Subcutaneous abdominal adipose tissue (tissue), 5 donors: ENCODE data around the gene NABP2.

Experiments
- H3K27ac ChIP-seq: one replicate; pipeline ENCODE4 v1.7.0; 2013; ENCODE audit warnings: low read depth, mild to moderate bottlenecking, inconsistent platforms, low read length, moderate library complexity
- H3K27me3 ChIP-seq, 5 donors: one replicate each; pipeline ENCODE4 v1.7.0; 2013; ENCODE audit warnings: low read length in 5 of 5, inconsistent platforms in 1 of 5; ENCODE audit not compliant: control insufficient read depth in 5 of 5, insufficient read depth in 4 of 5
- H3K36me3 ChIP-seq, 5 donors: one replicate each; pipeline ENCODE4 v1.7.0; 2013; ENCODE audit warnings: low read length in 5 of 5; ENCODE audit not compliant: control insufficient read depth in 5 of 5, insufficient read depth in 5 of 5
- H3K4me1 ChIP-seq, 5 donors: one replicate each; pipeline ENCODE4 v1.7.0; 2013; ENCODE audit warnings: low read length in 5 of 5, mild to moderate bottlenecking in 3 of 5, moderate library complexity in 1 of 5; ENCODE audit not compliant: control insufficient read depth in 5 of 5, insufficient read depth in 5 of 5
- H3K4me3 ChIP-seq, 5 donors: one replicate each; pipeline ENCODE4 v1.7.0; 2013; ENCODE audit warnings: low read length in 5 of 5, low read depth in 1 of 5
- H3K9ac ChIP-seq, 5 donors: one replicate each; pipeline ENCODE4 v1.7.0; 2013; ENCODE audit warnings: low read length in 5 of 5, mild to moderate bottlenecking in 4 of 5, moderate library complexity in 3 of 5
- H3K9me3 ChIP-seq, 5 donors: one replicate each; pipeline ENCODE4 v1.7.0; 2013; ENCODE audit warnings: low read length in 5 of 5; ENCODE audit not compliant: control insufficient read depth in 5 of 5
- donor health status: healthy.
- donor health status: healthy.
- donor health status: healthy.
- donor health status: healthy.
- donor health status: healthy.

The NABP2 gene

DNA sequence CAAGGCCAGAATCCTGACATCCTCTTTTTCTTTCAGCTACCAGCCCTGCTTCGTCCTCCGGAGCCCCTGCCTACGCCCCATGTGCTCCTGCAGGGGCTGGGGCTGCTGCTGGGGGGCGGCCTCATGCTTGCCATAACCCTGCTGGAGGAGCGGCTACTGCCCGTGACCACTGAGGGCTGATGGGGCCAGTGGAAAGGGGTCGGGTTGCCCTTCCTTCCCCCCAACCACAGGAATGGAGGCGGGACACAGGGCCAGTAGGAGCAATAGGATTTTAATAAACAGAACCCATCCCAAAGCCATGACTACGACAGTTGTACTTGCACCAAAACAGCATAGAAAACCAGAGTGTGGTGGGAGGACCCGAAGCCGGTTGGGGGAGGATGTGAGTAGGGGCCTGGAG is 13.4 kb downstream of the NABP2 start:
- Histone ChIP-seq H3K4me3 (no peak overlapping the region), H3K9me3 (no peaks in the 10 kb centered on the region), H3K27me3 (no peaks in the 10 kb centered on the region), H3K9ac (no peak overlapping the region), H3K36me3 (peaks cover 0 to 63% (median 57%) of the 10 kb centered on the region in 5 donors), H3K4me1 (no peaks in the 10 kb centered on the region), H3K27ac (no peak overlapping the region)

DNA sequence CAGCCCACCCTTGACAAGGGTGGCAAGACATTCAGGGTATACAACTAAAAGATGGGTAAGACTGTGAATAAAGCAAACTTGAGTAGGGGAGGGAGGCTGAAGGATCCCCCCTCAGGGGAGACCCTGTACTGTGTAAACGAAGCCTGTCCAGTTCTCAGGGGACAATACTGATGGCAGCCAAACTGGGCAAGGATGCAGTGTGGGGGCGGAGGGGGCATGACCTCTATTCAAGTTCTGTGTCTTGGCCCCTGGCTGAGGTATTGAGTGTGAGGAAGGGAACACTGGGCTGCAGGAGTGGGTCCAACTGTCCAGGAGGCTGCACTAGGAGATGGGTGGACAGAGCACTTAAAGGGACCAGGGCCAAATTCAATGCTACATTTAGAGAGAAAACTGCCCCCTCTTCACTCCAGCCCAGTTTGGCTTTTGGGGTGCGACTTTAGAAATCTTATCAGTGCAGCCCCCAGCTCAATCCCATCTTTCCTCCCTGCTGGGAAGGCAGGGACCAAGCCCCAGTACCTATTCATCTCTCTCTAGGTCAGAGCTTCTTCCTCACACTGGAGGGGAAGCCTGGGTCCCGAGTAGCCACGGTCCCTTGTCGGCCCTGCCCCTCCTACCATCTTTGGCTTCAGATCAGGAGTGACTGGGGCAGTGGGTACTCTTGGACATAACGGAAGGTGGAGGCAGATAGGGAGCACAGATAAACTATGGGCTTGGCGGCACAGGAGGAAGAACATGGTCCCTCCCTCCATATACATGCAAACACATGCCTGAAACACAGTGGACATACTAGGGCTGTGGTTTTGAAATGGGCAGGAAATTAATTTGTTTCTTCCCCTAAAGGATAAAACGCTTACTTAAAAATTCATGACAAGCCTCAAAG is 17.5 kb downstream of the NABP2 start:
- peaks cover 0 to 96% (median 85%) of the 10 kb centered on the region in 5 donors for H3K36me3 ChIP-seq

DNA sequence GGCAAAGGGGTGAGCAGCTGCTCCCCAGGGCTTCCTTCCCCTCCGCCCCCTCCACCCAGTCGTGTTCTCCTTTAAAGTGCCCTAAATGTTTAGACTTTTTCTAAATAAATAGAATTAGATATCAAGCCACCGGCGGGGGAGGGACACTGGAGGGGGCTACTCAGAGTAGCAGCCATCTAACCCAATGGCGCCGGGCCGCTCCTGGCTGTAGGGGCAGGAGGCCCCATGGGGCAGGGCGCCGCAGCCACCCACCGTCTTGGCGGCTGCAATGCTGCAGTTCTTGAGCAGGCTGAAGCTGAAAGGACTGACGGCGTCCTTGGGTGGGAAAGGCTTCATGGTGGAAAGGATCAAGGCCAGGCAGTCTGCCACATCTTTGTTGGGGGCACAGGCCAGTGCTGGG is 18.8 kb downstream of the NABP2 start:
- H3K9ac ChIP-seq: no peak overlapping the region
- H3K27me3 ChIP-seq: no peaks in the 10 kb centered on the region
- H3K27ac ChIP-seq: no peak overlapping the region
- H3K36me3 ChIP-seq: peaks cover 0 to 95% (median 85%) of the 10 kb centered on the region in 5 donors
- H3K4me3 ChIP-seq: no peak overlapping the region
- no peaks in the 10 kb centered on the region for H3K9me3 ChIP-seq
- peaks cover 0 to 7% (median 7%) of the 10 kb centered on the region in 5 donors for H3K4me1 ChIP-seq

More for the DNA sequence above, 17.5 kb downstream of the NABP2 start:
- Histone ChIP-seq H3K27ac (no peak overlapping the region), H3K4me3 (no peak overlapping the region), H3K4me1 (peaks cover 0 to 7% (median 7%) of the 10 kb centered on the region in 5 donors), H3K9me3 (no peaks in the 10 kb centered on the region), H3K9ac (peak overlapping the region in 1 of 5 donors; percentile 25), H3K27me3 (no peaks in the 10 kb centered on the region)

DNA sequence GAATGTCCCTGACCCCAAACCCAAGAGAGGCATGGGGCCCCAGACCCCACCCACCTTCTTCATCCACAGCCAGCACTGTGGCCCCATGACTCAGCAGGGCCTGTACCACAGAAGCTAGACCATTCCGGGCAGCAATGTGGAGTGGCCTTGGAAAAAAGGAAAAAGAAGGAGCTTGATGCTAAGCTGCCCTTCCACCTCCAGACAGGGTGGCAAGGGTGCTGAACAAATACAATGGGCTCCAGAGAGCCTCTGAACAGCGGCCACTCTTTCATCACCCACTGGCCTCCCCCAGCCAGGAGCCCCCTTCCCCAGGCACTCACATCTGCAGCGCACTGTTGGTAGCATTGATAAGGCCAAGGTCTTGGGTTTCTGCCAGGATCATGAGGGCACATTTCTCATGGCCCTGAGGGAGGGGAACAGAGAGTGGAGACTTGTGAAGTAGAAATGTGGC is 19.6 kb downstream of the NABP2 start:
- H3K4me3 ChIP-seq: no peak overlapping the region
- peaks cover 0 to 97% (median 88%) of the 10 kb centered on the region in 5 donors for H3K36me3 ChIP-seq
- peaks cover 0 to 7% (median 7%) of the 10 kb centered on the region in 5 donors for H3K4me1 ChIP-seq
- H3K9me3 ChIP-seq: no peaks in the 10 kb centered on the region
- no peak overlapping the region for H3K9ac ChIP-seq
- H3K27ac ChIP-seq: no peak overlapping the region
- H3K27me3 ChIP-seq: no peaks in the 10 kb centered on the region

DNA sequence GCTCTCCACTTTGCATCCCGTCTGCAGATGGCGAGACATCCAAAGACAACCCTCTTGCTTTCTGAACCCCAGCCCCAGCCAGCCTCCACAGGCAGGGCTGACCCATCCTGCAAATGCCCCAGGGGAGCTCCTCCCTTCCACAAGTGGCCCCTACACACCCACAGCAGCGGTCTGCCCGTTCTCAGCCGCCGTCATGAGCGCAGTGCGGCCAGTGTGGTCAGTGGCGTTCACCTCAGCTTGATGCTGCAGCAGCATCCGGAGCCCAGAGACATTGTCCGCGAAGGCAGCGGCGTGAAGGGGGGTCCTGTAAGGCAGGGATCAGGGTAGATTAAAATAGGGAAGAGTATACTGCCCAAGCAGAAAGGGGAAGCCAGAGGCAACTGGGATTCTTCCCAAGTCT is 20.4 kb downstream of the NABP2 start:
- H3K9ac ChIP-seq: no peak overlapping the region
- H3K36me3 ChIP-seq: peaks cover 0 to 96% (median 88%) of the 10 kb centered on the region in 5 donors
- H3K4me1 ChIP-seq: peaks cover 0 to 7% (median 7%) of the 10 kb centered on the region in 5 donors
- H3K27ac ChIP-seq: no peak overlapping the region
- H3K27me3 ChIP-seq: no peaks in the 10 kb centered on the region
- no peaks in the 10 kb centered on the region for H3K9me3 ChIP-seq
- H3K4me3 ChIP-seq: no peak overlapping the region

DNA sequence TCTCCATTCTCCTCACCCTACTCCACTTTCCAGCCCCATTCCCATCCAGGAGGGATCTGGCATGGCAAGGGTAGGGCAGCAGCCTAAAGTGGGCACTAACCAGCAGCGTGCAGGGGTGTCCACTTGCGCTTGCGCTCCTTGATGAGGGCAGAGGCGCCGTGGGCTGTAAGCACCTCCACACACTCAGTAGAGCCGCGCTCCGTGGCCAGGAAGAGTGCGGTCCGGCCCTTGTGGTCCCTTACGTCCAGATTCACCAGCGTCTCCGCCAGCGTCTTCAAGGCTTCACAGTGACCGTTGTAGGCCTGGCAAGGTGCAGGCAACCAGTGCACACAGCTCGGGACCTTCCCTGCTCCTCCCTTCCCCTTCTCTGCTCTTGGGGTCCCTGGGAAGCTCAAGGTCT is 23.8 kb downstream of the NABP2 start:
- H3K4me3 ChIP-seq: no peak overlapping the region
- peak overlapping the region in 1 of 5 donors; percentile 4 for H3K9ac ChIP-seq
- no peaks in the 10 kb centered on the region for H3K9me3 ChIP-seq
- no peak overlapping the region for H3K27ac ChIP-seq
- H3K36me3 ChIP-seq: peaks cover 2 to 89% (median 79%) of the 10 kb centered on the region in 5 donors
- H3K27me3 ChIP-seq: no peaks in the 10 kb centered on the region
- peaks cover 0 to 7% (median 7%) of the 10 kb centered on the region in 5 donors for H3K4me1 ChIP-seq

DNA sequence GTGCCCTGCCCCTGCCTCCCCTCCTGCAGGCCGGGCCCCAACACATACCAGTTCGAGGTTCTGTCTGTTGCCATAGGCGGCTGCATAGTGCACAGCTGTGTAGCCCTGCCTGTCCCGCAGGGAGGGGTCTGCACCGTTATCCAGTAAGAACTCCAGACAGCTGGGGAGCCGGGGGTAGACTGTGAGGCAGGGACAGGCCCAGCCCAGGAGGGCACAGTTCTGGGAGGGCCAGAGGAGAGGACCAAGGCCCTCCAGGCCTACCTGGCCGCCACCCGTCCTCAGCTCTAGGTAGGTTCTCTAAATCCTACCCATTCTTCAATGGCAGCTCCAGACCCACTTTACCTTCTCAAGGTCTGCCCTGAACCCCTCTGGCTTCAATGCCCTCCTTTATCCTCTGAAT is 24.6 kb downstream of the NABP2 start:
- Histone ChIP-seq H3K27ac (no peak overlapping the region), H3K4me1 (peaks cover 0 to 7% (median 7%) of the 10 kb centered on the region in 5 donors), H3K36me3 (peaks cover 2 to 89% (median 79%) of the 10 kb centered on the region in 5 donors)

DNA sequence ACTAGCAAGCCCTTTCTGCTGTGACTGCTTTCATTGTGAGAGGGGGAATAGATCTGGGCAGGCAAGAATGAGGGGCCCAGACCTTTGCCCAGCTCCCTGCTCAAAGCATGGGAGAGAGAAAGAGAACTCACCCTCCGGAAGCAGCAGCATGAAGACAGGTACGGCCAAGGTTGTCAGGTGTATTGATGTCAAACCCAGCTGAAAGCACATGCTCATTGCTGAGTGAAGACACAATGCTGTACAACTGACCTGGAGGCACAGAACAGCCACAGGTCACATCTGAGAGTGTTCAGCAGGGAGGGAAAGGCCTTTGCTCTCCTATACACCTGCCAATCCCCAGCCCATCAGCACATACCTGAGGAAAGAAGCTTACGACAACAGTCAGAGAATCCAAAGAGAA is 28.5 kb downstream of the NABP2 start:
- Histone ChIP-seq H3K27me3 (no peaks in the 10 kb centered on the region), H3K4me1 (peaks cover 5 to 18% (median 15%) of the 10 kb centered on the region in 5 donors), H3K9ac (no peak overlapping the region), H3K27ac (no peak overlapping the region), H3K4me3 (no peak overlapping the region), H3K36me3 (peaks cover 2 to 81% (median 70%) of the 10 kb centered on the region in 5 donors), H3K9me3 (no peaks in the 10 kb centered on the region)

More for the DNA sequence above, 24.6 kb downstream of the NABP2 start:
- no peaks in the 10 kb centered on the region for H3K9me3 ChIP-seq
- H3K27me3 ChIP-seq: no peaks in the 10 kb centered on the region
- H3K4me3 ChIP-seq: no peak overlapping the region
- no peak overlapping the region for H3K9ac ChIP-seq

DNA sequence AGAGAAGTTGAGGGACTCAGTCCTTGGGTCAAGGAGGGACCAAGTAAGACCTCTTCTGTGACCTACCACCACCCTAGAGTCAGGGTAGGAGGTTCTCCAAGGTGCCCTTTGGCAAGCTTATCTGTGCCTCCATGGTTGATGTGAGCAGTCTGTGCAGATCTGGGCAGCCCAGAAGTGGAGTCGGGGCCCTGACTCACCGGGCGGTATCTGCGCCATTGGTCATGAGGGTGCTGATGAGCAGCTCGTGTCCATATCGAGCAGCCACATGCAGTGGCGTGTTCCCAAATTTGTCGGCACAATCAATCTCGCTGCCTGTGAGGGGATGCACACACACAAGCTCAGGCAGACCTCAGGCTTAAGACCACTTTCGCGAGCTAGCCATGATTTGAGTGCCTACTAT is 28.9 kb downstream of the NABP2 start:
- Histone ChIP-seq H3K27me3 (no peaks in the 10 kb centered on the region), H3K27ac (no peak overlapping the region), H3K9ac (no peak overlapping the region), H3K36me3 (peaks cover 2 to 77% (median 65%) of the 10 kb centered on the region in 5 donors), H3K9me3 (no peaks in the 10 kb centered on the region), H3K4me1 (peaks cover 5 to 19% (median 16%) of the 10 kb centered on the region in 5 donors), H3K4me3 (no peak overlapping the region)

DNA sequence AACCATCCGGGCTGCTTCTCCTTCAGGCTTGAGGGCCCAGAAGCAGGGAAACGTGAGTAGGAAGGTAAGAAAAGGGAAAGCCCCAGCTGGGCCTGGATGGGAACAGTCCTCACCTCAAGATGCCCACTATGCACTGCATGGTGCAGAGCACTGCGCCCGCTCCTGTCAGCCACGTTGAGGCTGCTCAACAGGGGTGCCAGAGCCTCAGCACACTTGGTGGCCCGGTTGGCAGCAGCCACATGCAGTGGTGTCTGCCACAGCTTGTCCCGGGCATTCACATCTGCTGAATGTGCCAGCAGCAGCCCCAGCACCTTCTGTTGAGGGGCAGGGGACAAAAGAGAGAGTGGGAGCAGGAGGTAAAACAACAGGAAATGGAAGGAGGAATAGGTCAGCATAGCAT is 31.5 kb downstream of the NABP2 start:
- Histone ChIP-seq H3K4me3 (no peak overlapping the region), H3K9ac (peak overlapping the region in 2 of 5 donors; percentile 29 to 94), H3K4me1 (peaks cover 5 to 27% (median 25%) of the 10 kb centered on the region in 5 donors), H3K27me3 (no peaks in the 10 kb centered on the region), H3K36me3 (peaks cover 2 to 56% (median 50%) of the 10 kb centered on the region in 5 donors), H3K9me3 (no peaks in the 10 kb centered on the region), H3K27ac (no peak overlapping the region)
